GM13976 (cell line): ENCODE results near the gene LIMCH1.

Experiments
- DNase-seq: peaks from one replicate; pipeline ENCODE4 v3.0.0; 2012; ENCODE audit warnings: low spot score
- CTCF ChIP-seq: IDR thresholded peaks from 2 replicates; pipeline ENCODE4 v1.5.1; 2012; ENCODE audit warnings: borderline replicate concordance, mild to moderate bottlenecking; ENCODE audit not compliant: insufficient read depth; ENCODE audit errors: extremely low read depth, missing control alignments, control extremely low read depth
- in situ Hi-C: fragments of 300-500 bp; cut with MboI; formaldehyde crosslinking; loops from one replicate; pipeline ENCODE4 v1.12.0; 2022; ENCODE audit warnings: low sequenced_read_pairs, mixed read lengths, inconsistent platforms; ENCODE audit not compliant: unreplicated experiment

Gene LIMCH1

DNA sequence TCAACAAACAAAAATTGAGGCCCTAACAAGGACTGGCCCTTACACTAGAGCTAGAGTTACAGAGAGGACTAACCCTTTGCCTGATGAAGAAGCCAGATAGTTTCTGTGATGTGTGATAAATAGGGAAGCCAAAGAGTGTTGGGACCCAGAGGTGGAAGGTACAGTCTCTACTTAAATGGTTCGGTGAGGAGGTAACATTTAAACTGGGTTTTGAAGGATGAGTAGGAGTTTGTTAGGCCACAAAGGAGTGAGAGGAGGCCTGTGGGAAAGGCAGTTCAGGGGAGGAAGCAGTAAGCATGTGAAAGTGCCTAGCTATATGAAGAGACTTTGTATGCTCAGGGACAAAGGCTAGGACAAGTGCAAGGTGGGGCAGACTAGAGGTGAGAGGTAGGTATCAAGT is 23.8 kb upstream of the LIMCH1 start:
- no peak for TF ChIP-seq CTCF
- in situ Hi-C loops, result no loop called here
- DNase-seq, result no peak

DNA sequence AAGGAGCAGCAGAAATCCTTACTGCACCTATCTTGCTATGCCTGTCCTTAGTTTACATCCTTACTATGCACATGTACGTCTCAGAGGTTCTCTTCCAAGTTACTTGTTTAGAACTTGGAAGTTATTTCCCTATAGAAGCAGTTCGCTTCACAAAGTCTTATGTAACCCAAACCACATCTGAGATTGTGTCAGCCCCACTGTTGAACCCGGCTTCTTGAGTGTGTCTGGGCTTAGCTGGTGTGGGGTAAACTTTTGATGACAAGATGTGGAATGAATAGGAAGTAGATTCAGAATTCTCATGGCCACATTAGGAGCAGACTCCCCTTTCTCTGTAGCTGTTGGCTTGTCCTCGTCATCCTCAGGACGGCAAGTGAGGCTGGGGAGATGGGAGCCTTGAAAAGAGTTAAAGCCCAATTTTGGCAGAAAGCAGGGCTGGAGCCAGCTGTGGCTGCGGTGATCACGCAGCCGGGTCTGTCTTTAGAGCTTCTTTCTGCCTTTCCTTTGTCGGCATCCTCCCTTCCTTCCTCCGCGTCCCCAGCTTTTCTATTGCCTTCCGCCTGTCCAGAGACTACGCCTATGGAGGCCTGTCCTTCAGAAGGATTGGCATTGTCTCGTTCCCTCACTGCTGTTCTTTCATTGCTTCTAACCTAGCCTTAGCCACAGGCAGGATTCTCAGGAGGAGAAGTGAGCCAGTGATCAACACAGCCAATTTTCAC is 23.0 kb upstream of the LIMCH1 start:
- DNase-seq, result no peak
- no peak for TF ChIP-seq CTCF
- in situ Hi-C loops, result no loop called here

- TF ChIP-seq CTCF, result no peak
- in situ Hi-C loops, result no loop called here
- no peak for DNase-seq
Observed at GRCh38 chr4:41517121-41517520, 20.8 kb upstream of the LIMCH1 start.

DNA sequence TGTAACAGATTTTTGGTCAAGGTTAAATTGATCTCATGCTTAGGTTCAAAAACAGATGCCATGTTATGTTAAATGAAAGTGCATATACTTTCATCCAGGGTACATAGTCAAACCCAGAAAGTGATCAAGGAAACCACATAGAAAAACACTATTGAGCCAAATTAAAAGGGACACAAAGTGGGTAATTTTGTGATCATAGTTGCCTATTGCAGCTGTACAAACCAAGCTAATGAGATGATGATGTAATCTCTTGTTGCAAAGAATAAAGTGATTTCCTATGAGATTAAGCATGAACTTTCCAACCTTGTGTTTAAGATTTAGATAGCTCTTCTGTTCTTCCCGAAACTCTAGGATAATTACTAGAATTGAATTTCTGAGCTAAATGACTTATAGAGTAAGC is 20.2 kb upstream of the LIMCH1 start:
- in situ Hi-C loops, result no loop called here
- no peak for DNase-seq
- TF ChIP-seq CTCF, result no peak

- in situ Hi-C loops, result no loop called here
- no peak for DNase-seq
- TF ChIP-seq CTCF, result no peak
Observed at GRCh38 chr4:41524425-41524824, 13.5 kb upstream of the LIMCH1 start.

GRCh38 chr4:41525129-41525528 is 12.8 kb upstream of the LIMCH1 start:
- no peak for TF ChIP-seq CTCF
- in situ Hi-C loops, result no loop called here
- DNase-seq, result no peak
